ENCODE measurements around the gene SLC24A3. TPM values are rescaled to one million over a fixed set of nuclear protein-coding genes. Genes with fewer than 3 reads are reported as not detected.
A peak's percentile ranks its signal among the peaks of the same experiment; 100 is the strongest.

SLC24A3 gene
- polyA plus RNA-seq, 4 donors = 1.6 to 4.0 (median 3.8) TPM; not detected in 1

GRCh38 chr20:19679900-19680495, 467.6 kb downstream of the SLC24A3 start:
- H3K36me3 ChIP-seq (ENCODE audit: control insufficient read depth in 3 of 3, insufficient read depth in 2 of 3, low read depth in 1 of 3, low read length in 3 of 3) = no peaks in the 10 kb centered on the region
- no peaks in the 10 kb centered on the region for H3K4me1 ChIP-seq (ENCODE audit: control insufficient read depth in 3 of 3, insufficient read depth in 2 of 3, low read depth in 1 of 3, low read length in 2 of 3)
- FAIRE-seq (no peak), DNase-seq (no peak)
- H3K27me3 ChIP-seq (ENCODE audit: control insufficient read depth in 3 of 3, insufficient read depth in 3 of 3, low read length in 3 of 3) = peaks cover 0 to 2% (median 0%) of the 10 kb centered on the region in 3 donors
- WGBS, 3 donors = 83 to 87% (median 86%) methylated on average over 5 of the region's 5 CpGs
- peaks cover 0 to 4% of the 10 kb centered on the region in 2 donors for H3K9me3 ChIP-seq (ENCODE audit: control insufficient read depth in 2 of 2, insufficient read depth in 1 of 2, low read depth in 1 of 2, low read length in 1 of 2)
- H3K27ac ChIP-seq (ENCODE audit: low read depth in 1 of 3, low read length in 2 of 3) = no peak overlapping the region
- H3K4me3 ChIP-seq (ENCODE audit: low read depth in 1 of 3, low read length in 3 of 3) = no peak overlapping the region

- Histone ChIP-seq H3K36me3 (ENCODE audit: control insufficient read depth in 3 of 3, insufficient read depth in 2 of 3, low read depth in 1 of 3, low read length in 3 of 3) (no peaks in the 10 kb centered on the region), H3K4me1 (ENCODE audit: control insufficient read depth in 3 of 3, insufficient read depth in 2 of 3, low read depth in 1 of 3, low read length in 2 of 3) (no peaks in the 10 kb centered on the region), H3K27me3 (ENCODE audit: control insufficient read depth in 3 of 3, insufficient read depth in 3 of 3, low read length in 3 of 3) (no peaks in the 10 kb centered on the region), H3K27ac (ENCODE audit: low read depth in 1 of 3, low read length in 2 of 3) (no peak overlapping the region), H3K4me3 (ENCODE audit: low read depth in 1 of 3, low read length in 3 of 3) (no peak overlapping the region), H3K9me3 (ENCODE audit: control insufficient read depth in 2 of 2, insufficient read depth in 1 of 2, low read depth in 1 of 2, low read length in 1 of 2) (peaks cover 0 to 12% of the 10 kb centered on the region in 2 donors)
- 49 to 68% (median 61%) methylated on average over 2 of the region's 2 CpGs for WGBS, 3 donors
- DNase-seq = no peak
- FAIRE-seq = no peak
These were observed 469.8 kb downstream of the SLC24A3 start for GRCh38 chr20:19682249-19682648.

DNA sequence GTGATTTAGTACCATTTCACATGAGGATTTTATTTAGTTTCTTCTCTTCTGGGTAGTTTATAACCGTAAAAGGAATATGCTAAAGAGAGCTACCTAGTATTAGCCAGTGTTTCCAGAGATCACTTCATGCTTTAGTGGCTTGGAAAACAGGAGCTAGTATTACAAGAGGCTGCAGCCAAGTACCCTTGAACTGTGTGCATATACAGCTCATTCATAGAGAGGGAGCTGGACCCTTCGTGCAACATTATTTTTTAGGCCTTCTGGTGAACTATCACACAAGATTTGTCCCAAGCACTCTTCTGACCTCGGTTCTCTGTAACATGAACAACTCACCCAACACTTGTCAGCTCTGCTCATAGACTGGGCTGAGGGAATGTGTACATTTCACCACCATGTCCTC, 470.7 kb downstream of the SLC24A3 start:
- Histone ChIP-seq H3K27ac (ENCODE audit: low read depth in 1 of 3, low read length in 2 of 3) (no peak overlapping the region), H3K4me3 (ENCODE audit: low read depth in 1 of 3, low read length in 3 of 3) (no peak overlapping the region), H3K9me3 (ENCODE audit: control insufficient read depth in 2 of 2, insufficient read depth in 1 of 2, low read depth in 1 of 2, low read length in 1 of 2) (peaks cover 0 to 12% of the 10 kb centered on the region in 2 donors), H3K36me3 (ENCODE audit: control insufficient read depth in 3 of 3, insufficient read depth in 2 of 3, low read depth in 1 of 3, low read length in 3 of 3) (no peaks in the 10 kb centered on the region), H3K27me3 (ENCODE audit: control insufficient read depth in 3 of 3, insufficient read depth in 3 of 3, low read length in 3 of 3) (no peaks in the 10 kb centered on the region), H3K4me1 (ENCODE audit: control insufficient read depth in 3 of 3, insufficient read depth in 2 of 3, low read depth in 1 of 3, low read length in 2 of 3) (no peaks in the 10 kb centered on the region)
- no peak for DNase-seq
- FAIRE-seq = no peak
- WGBS, 3 donors = 80 to 88% (median 88%) methylated on average over 3 of the region's 3 CpGs

GRCh38 chr20:19683822-19684221, 471.4 kb downstream of the SLC24A3 start:
- no peaks in the 10 kb centered on the region for H3K4me1 ChIP-seq (ENCODE audit: control insufficient read depth in 3 of 3, insufficient read depth in 2 of 3, low read depth in 1 of 3, low read length in 2 of 3)
- FAIRE-seq = no peak
- no peak for DNase-seq
- no peaks in the 10 kb centered on the region for H3K36me3 ChIP-seq (ENCODE audit: control insufficient read depth in 3 of 3, insufficient read depth in 2 of 3, low read depth in 1 of 3, low read length in 3 of 3)
- no peaks in the 10 kb centered on the region for H3K27me3 ChIP-seq (ENCODE audit: control insufficient read depth in 3 of 3, insufficient read depth in 3 of 3, low read length in 3 of 3)
- H3K4me3 ChIP-seq (ENCODE audit: low read depth in 1 of 3, low read length in 3 of 3) = no peak overlapping the region
- WGBS, 3 donors = 84 to 89% (median 88%) methylated on average over 3 of the region's 3 CpGs
- H3K27ac ChIP-seq (ENCODE audit: low read depth in 1 of 3, low read length in 2 of 3) = no peak overlapping the region
- peaks cover 0 to 12% of the 10 kb centered on the region in 2 donors for H3K9me3 ChIP-seq (ENCODE audit: control insufficient read depth in 2 of 2, insufficient read depth in 1 of 2, low read depth in 1 of 2, low read length in 1 of 2)

DNA sequence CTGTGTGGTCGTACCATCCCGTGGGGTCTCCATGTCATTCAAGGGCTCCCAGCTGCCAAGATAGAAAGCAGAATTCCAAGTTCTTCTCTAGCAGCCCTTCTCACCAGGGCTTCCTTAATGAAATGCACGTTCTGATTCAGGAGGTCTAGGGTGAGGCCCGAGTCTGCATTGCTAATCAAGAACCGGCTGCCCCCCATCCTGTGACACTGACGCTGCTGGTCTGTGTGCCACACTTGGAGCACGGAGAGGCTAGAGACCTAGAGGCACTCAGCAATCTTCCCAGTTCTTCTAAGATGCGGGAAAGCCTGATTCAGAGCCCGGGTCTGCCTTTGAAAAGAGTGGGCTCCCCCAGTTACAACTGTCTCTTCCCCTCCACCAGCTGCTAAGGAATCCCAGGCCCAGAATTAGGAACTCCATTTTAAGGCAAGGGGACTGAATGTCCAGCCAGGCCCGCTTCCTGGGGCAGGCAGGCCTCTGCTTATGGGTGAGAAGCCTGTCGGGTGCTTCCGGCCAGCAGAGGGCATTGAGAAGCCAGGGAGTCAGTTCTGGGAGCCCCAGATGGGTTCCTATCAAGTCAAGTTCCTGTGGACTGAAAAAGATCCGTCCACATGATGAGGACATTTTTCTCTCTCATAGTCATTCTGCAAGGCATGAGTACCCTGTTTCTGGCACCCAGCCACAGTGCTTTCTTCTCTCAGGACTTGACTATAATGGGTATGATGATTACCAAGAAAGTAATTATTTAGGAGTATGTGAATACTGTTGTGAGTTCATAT, 475.8 kb downstream of the SLC24A3 start:
- FAIRE-seq (no peak), DNase-seq (peak; percentile 68 to 74)
- H3K4me1 ChIP-seq (ENCODE audit: control insufficient read depth in 3 of 3, insufficient read depth in 2 of 3, low read depth in 1 of 3, low read length in 2 of 3) = peaks cover 0 to 6% (median 2%) of the 10 kb centered on the region in 3 donors
- peaks cover 0 to 12% of the 10 kb centered on the region in 2 donors for H3K9me3 ChIP-seq (ENCODE audit: control insufficient read depth in 2 of 2, insufficient read depth in 1 of 2, low read depth in 1 of 2, low read length in 1 of 2)
- H3K27ac ChIP-seq (ENCODE audit: low read depth in 1 of 3, low read length in 2 of 3) = no peak overlapping the region
- no peak overlapping the region for H3K4me3 ChIP-seq (ENCODE audit: low read depth in 1 of 3, low read length in 3 of 3)
- no peaks in the 10 kb centered on the region for H3K27me3 ChIP-seq (ENCODE audit: control insufficient read depth in 3 of 3, insufficient read depth in 3 of 3, low read length in 3 of 3)
- no peaks in the 10 kb centered on the region for H3K36me3 ChIP-seq (ENCODE audit: control insufficient read depth in 3 of 3, insufficient read depth in 2 of 3, low read depth in 1 of 3, low read length in 3 of 3)
- WGBS, 3 donors = 60 to 68% (median 62%) methylated on average over 13 of the region's 13 CpGs

DNA sequence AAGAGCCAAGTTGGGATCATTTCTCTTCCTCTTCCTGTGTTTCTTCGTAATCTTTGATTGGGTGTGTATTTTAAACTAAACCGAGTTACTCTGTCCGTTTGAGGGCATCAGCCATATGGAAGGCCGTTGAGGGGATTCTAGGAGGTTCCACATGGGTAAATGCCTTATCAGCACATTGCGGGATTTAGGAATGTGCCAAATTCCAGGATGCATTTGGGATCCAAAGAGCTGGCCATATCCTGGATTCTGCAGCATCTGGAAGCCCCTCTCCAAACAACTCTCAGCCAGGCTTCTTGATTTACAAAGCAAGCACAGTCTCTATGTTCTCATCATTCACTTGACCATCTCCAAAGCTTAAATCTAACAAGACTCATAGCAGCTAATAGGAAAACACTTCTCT, 478.0 kb downstream of the SLC24A3 start:
- Histone ChIP-seq H3K27ac (ENCODE audit: low read depth in 1 of 3, low read length in 2 of 3) (no peak overlapping the region), H3K27me3 (ENCODE audit: control insufficient read depth in 3 of 3, insufficient read depth in 3 of 3, low read length in 3 of 3) (no peaks in the 10 kb centered on the region), H3K4me3 (ENCODE audit: low read depth in 1 of 3, low read length in 3 of 3) (no peak overlapping the region), H3K9me3 (ENCODE audit: control insufficient read depth in 2 of 2, insufficient read depth in 1 of 2, low read depth in 1 of 2, low read length in 1 of 2) (peaks cover 0 to 6% of the 10 kb centered on the region in 2 donors), H3K4me1 (ENCODE audit: control insufficient read depth in 3 of 3, insufficient read depth in 2 of 3, low read depth in 1 of 3, low read length in 2 of 3) (peaks cover 0 to 6% (median 2%) of the 10 kb centered on the region in 3 donors), H3K36me3 (ENCODE audit: control insufficient read depth in 3 of 3, insufficient read depth in 2 of 3, low read depth in 1 of 3, low read length in 3 of 3) (no peaks in the 10 kb centered on the region)
- 52 to 75% (median 68%) methylated on average over 5 of the region's 5 CpGs for WGBS, 3 donors
- DNase-seq (no peak), FAIRE-seq (no peak)

GRCh38 chr20:19691125-19691524, 478.7 kb downstream of the SLC24A3 start:
- Histone ChIP-seq H3K4me1 (ENCODE audit: control insufficient read depth in 3 of 3, insufficient read depth in 2 of 3, low read depth in 1 of 3, low read length in 2 of 3) (peaks cover 0 to 6% (median 2%) of the 10 kb centered on the region in 3 donors), H3K4me3 (ENCODE audit: low read depth in 1 of 3, low read length in 3 of 3) (no peak overlapping the region), H3K27ac (ENCODE audit: low read depth in 1 of 3, low read length in 2 of 3) (no peak overlapping the region), H3K9me3 (ENCODE audit: control insufficient read depth in 2 of 2, insufficient read depth in 1 of 2, low read depth in 1 of 2, low read length in 1 of 2) (peaks cover 0 to 2% of the 10 kb centered on the region in 2 donors), H3K27me3 (ENCODE audit: control insufficient read depth in 3 of 3, insufficient read depth in 3 of 3, low read length in 3 of 3) (no peaks in the 10 kb centered on the region), H3K36me3 (ENCODE audit: control insufficient read depth in 3 of 3, insufficient read depth in 2 of 3, low read depth in 1 of 3, low read length in 3 of 3) (no peaks in the 10 kb centered on the region)
- FAIRE-seq (no peak), DNase-seq (peak; percentile 48 to 57)
- WGBS, 3 donors = 47 to 70% (median 50%) methylated on average over 5 of the region's 5 CpGs

DNA sequence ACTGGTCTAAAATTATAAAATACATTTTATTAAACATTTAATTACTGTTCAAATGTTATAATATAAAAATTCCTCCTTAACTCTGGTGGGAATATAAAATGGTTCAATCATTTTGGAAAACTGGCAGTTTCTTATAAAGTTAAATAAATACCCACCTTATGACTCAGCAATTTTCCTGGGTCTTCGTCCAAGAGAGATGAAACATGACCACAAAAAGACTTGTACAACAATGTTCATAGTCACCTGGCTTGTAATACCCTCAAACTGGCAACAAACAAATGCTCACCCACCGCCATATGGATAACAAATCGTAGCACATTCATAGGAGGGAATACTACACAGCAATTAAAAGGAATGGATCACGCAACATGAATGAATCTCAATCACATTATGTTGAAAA, 479.7 kb downstream of the SLC24A3 start:
- DNase-seq = no peak
- peaks cover 0 to 6% (median 2%) of the 10 kb centered on the region in 3 donors for H3K4me1 ChIP-seq (ENCODE audit: control insufficient read depth in 3 of 3, insufficient read depth in 2 of 3, low read depth in 1 of 3, low read length in 2 of 3)
- no peak for FAIRE-seq
- peaks cover 0 to 3% (median 0%) of the 10 kb centered on the region in 3 donors for H3K36me3 ChIP-seq (ENCODE audit: control insufficient read depth in 3 of 3, insufficient read depth in 2 of 3, low read depth in 1 of 3, low read length in 3 of 3)
- no peak overlapping the region for H3K4me3 ChIP-seq (ENCODE audit: low read depth in 1 of 3, low read length in 3 of 3)
- no peaks in the 10 kb centered on the region for H3K27me3 ChIP-seq (ENCODE audit: control insufficient read depth in 3 of 3, insufficient read depth in 3 of 3, low read length in 3 of 3)
- no peak overlapping the region for H3K27ac ChIP-seq (ENCODE audit: low read depth in 1 of 3, low read length in 2 of 3)
- 73 to 81% (median 73%) methylated on average over 4 of the region's 4 CpGs for WGBS, 3 donors
- H3K9me3 ChIP-seq (ENCODE audit: control insufficient read depth in 2 of 2, insufficient read depth in 1 of 2, low read depth in 1 of 2, low read length in 1 of 2) = no peaks in the 10 kb centered on the region
